Upper lobe of left lung (tissue), 4 donors: ENCODE results near the gene MTPN.

Source experiments
- CTCF ChIP-seq, 6 experiments: fragments of 450-650 bp in 4 of 6; fragments of 200-600 bp in 2 of 6; sonication (generic) in 2 of 6; IDR thresholded peaks; one replicate each; pipeline ENCODE4 v1.5.1; 2016 to 2019; ENCODE audit warnings: antibody characterized with exemption in 6 of 6
- EP300 ChIP-seq, 4 donors: sonication (generic); formaldehyde crosslinking; IDR thresholded peaks; one replicate each; pipeline ENCODE4 v1.5.1; 2017; ENCODE audit warnings: antibody characterized with exemption in 4 of 4, control low read depth in 2 of 4

- no peak for TF ChIP-seq EP300 (IDR thresholded peaks at IDR 0.05)
- no peak for TF ChIP-seq CTCF (IDR thresholded peaks at IDR 0.05)
Observed at GRCh38 chr7:135979471-135980011, 2.4 kb upstream of the MTPN start.
